HepG2 (cell line): Measurements from ENCODE around the gene ARHGEF3. TPM values are rescaled to one million over a fixed set of nuclear protein-coding genes. Genes with fewer than 3 reads are reported as not detected.

Experiments
- CC2D1A ChIP-seq: sonication (generic); formaldehyde crosslinking; IDR thresholded peaks from 2 replicates; pipeline ENCODE4 v1.8.1; 2023; ENCODE audit warnings: mild to moderate bottlenecking, missing genetic modification reagents
- CCAR2 ChIP-seq: fragments of 200-400 bp; formaldehyde crosslinking; optimal IDR thresholded peaks from 2 replicates; pipeline ENCODE3; 2018; ENCODE audit warnings: low read depth, mild to moderate bottlenecking, low read length, moderate library complexity
- CCDC6 ChIP-seq: sonication (generic); formaldehyde crosslinking; IDR thresholded peaks from 2 replicates; pipeline ENCODE4 v1.8.1; 2022; ENCODE audit warnings: mild to moderate bottlenecking, missing genetic modification reagents, moderate library complexity
- CHD2 ChIP-seq: IDR thresholded peaks from 2 replicates; pipeline ENCODE4 v1.6.1; 2011; ENCODE audit warnings: low read depth, low read length, improper control_type of control experiment
- DPF2 ChIP-seq: sonication (generic); formaldehyde crosslinking; IDR thresholded peaks from 2 replicates; pipeline ENCODE4 v1.4.0; 2020; ENCODE audit warnings: mild to moderate bottlenecking, low read depth, missing genetic modification reagents, borderline replicate concordance
- HNF4A ChIP-seq: sonication (generic); formaldehyde crosslinking; IDR thresholded peaks from 2 replicates; pipeline ENCODE4 v1.4.0; 2020; ENCODE audit warnings: missing genetic modification reagents
- JUNB ChIP-seq: sonication (generic); formaldehyde crosslinking; IDR thresholded peaks from 2 replicates; pipeline ENCODE4 v1.8.0; 2022; ENCODE audit warnings: missing genetic modification reagents, mild to moderate bottlenecking, borderline replicate concordance
- KAT7 ChIP-seq: IDR thresholded peaks from 2 replicates; pipeline ENCODE4 v1.6.1; 2018; ENCODE audit warnings: borderline replicate concordance, missing compliant biosample characterization
- MTA1 ChIP-seq: sonication (generic); formaldehyde crosslinking; IDR thresholded peaks from 2 replicates; pipeline ENCODE4 v1.4.0; 2020; ENCODE audit warnings: missing genetic modification reagents, mild to moderate bottlenecking, borderline replicate concordance
- PRDM15 ChIP-seq: sonication (generic); formaldehyde crosslinking; IDR thresholded peaks from 2 replicates; pipeline ENCODE4 v1.4.0; 2020; ENCODE audit warnings: missing genetic modification reagents
- TRAFD1 ChIP-seq: sonication (generic); formaldehyde crosslinking; IDR thresholded peaks from 2 replicates; pipeline ENCODE4 v1.5.1; 2020; ENCODE audit warnings: missing genetic modification reagents, mild to moderate bottlenecking, borderline replicate concordance
- UBTF ChIP-seq: sonication (generic); formaldehyde crosslinking; IDR thresholded peaks from 2 replicates; pipeline ENCODE4 v1.4.0; 2020; ENCODE audit warnings: mild to moderate bottlenecking, missing genetic modification reagents
- ZBTB7B ChIP-seq: sonication (generic); formaldehyde crosslinking; IDR thresholded peaks from 2 replicates; pipeline ENCODE4 v1.4.0; 2020; ENCODE audit warnings: missing genetic modification reagents
- ZFP36 ChIP-seq: fragments of 150-350 bp; IDR thresholded peaks from 2 replicates; pipeline ENCODE4 v1.6.1; 2018; ENCODE audit warnings: borderline replicate concordance, low read length, low read depth; ENCODE audit not compliant: partially characterized antibody
- ZMAT5 ChIP-seq: sonication (generic); formaldehyde crosslinking; IDR thresholded peaks from 2 replicates; pipeline ENCODE4 v1.5.0; 2020; ENCODE audit warnings: mild to moderate bottlenecking, low read depth, missing genetic modification reagents, borderline replicate concordance
- ZNF660 ChIP-seq: sonication (generic); formaldehyde crosslinking; IDR thresholded peaks from 2 replicates; pipeline ENCODE4 v1.5.1; 2020; ENCODE audit warnings: mild to moderate bottlenecking, low read depth, missing genetic modification reagents, borderline replicate concordance
- ZNF713 ChIP-seq: sonication (generic); formaldehyde crosslinking; IDR thresholded peaks from 2 replicates; pipeline ENCODE4 v1.4.0; 2020; ENCODE audit warnings: mild to moderate bottlenecking, missing genetic modification reagents
- ZNF724P ChIP-seq: sonication (generic); formaldehyde crosslinking; IDR thresholded peaks from 2 replicates; pipeline ENCODE4 v1.8.0; 2022; ENCODE audit warnings: missing genetic modification reagents, borderline replicate concordance
- ZNF770 ChIP-seq: sonication (generic); formaldehyde crosslinking; IDR thresholded peaks from 2 replicates; pipeline ENCODE4 v1.5.0; 2020; ENCODE audit warnings: mild to moderate bottlenecking, missing genetic modification reagents
- ZNF879 ChIP-seq: sonication (generic); formaldehyde crosslinking; IDR thresholded peaks from 2 replicates; pipeline ENCODE4 v1.8.1; 2023; ENCODE audit warnings: missing genetic modification reagents
- polyA plus RNA-seq, 8 experiments: library from polyadenylated mRNA; depleted of rRNA in 3 of 8; stranded (reverse) in 7 of 8; unstranded in 1 of 8; fragments of >200 nt; fragmentation: Illumina TruSeq in 4 of 8; extraction: Trizol in 4 of 8; gene quantifications; 2 replicates each; pipeline versions ENCODE4 v1.2.1 to v1.2.3, GENCODE V29; 2011 to 2016; ENCODE audit warnings: low read depth in 4 of 8, missing spikeins in 1 of 8, mixed read lengths in 1 of 8; ENCODE audit not compliant: insufficient read depth in 1 of 8
- total RNA-seq, 5 experiments: library from RNA; depleted of rRNA; stranded (reverse); fragments of >200 nt; fragmentation: Illumina TruSeq; extraction: Trizol; gene quantifications; 2 replicates each; pipeline ENCODE4 v1.2.3, GENCODE V29; 2016; ENCODE audit warnings: low read depth in 1 of 5

The ARHGEF3 gene
- total and polyA plus RNA-seq, 2 of the 13 experiments (the other 11 are each of a cell fraction or from before 2014, with no cell fraction given): 14.8 to 23.1 TPM

- no peak for TF ChIP-seq UBTF (CRISPR knock-in tag)
- TF ChIP-seq ZNF660 (CRISPR knock-in tag): no peak
- TF ChIP-seq ZNF770: no peak
- TF ChIP-seq ZNF713: no peak
- no peak for TF ChIP-seq CC2D1A (CRISPR knock-in tag)
- peak; percentile 7; the same call in 1 of the 2 replicates for TF ChIP-seq HNF4A (CRISPR knock-in tag)
- TF ChIP-seq ZBTB7B (CRISPR knock-in tag): no peak
- no peak for TF ChIP-seq CCDC6 (CRISPR knock-in tag)
- TF ChIP-seq TRAFD1 (CRISPR knock-in tag): no peak
- TF ChIP-seq JUNB (CRISPR knock-in tag): no peak; the same call in 1 of the 2 replicates
- TF ChIP-seq KAT7 (CRISPR knock-in tag): no peak
- no peak for TF ChIP-seq CHD2
- TF ChIP-seq PRDM15 (CRISPR knock-in tag): no peak
- TF ChIP-seq ZNF724P (CRISPR knock-in tag): no peak
- TF ChIP-seq DPF2 (CRISPR knock-in tag): no peak
- TF ChIP-seq ZNF879 (CRISPR knock-in tag): no peak
- no peak for TF ChIP-seq MTA1 (CRISPR knock-in tag)
- TF ChIP-seq CCAR2: no peak
- no peak for TF ChIP-seq ZFP36
- TF ChIP-seq ZMAT5: no peak
Measured at GRCh38 chr3:56758539-56758981, 43.2 kb downstream of the ARHGEF3 start (continued).
